Cardiac muscle cell (in vitro differentiated cells and primary cell): ENCODE data around the gene ARMC9. TPM values are rescaled to one million over a fixed set of nuclear protein-coding genes. Genes with fewer than 3 reads are reported as not detected.
"Not testable (repeated sequence)": the region's sequence is repeated elsewhere in the genome, so short reads cannot be mapped to it uniquely, and the experiment has no call there.

Source experiments
- DNase-seq, 2 donors: peaks; one replicate each; pipeline versions ENCODE4 v3.0.0 to v3.0.0-alpha.2; 2010 to 2017; ENCODE audit warnings: low read depth in 1 of 2, low spot score in 1 of 2
- H3K27ac ChIP-seq: fragments of 200-600 bp; sonication (generic); 2 replicates; pipeline ENCODE4 v1.5.1; 2016
- H3K27me3 ChIP-seq: fragments of 200-600 bp; sonication (generic); 2 replicates; pipeline ENCODE4 v1.6.0; 2016; ENCODE audit warnings: control low read depth
- H3K36me3 ChIP-seq: fragments of 200-600 bp; sonication (generic); 2 replicates; pipeline ENCODE4 v1.5.1; 2016; ENCODE audit warnings: control low read depth
- H3K4me1 ChIP-seq: fragments of 200-600 bp; sonication (generic); 2 replicates; pipeline ENCODE4 v1.8.1; 2017; ENCODE audit warnings: low read depth, mild to moderate bottlenecking, mixed run types
- H3K4me3 ChIP-seq: fragments of 200-600 bp; sonication (generic); 2 replicates; pipeline ENCODE4 v1.5.1; 2016; ENCODE audit warnings: mild to moderate bottlenecking
- H3K9me3 ChIP-seq: fragments of 200-600 bp; sonication (generic); 2 replicates; pipeline ENCODE4 v1.5.1; 2017; ENCODE audit warnings: low read depth, mild to moderate bottlenecking, control low read depth
- polyA plus RNA-seq: library from polyadenylated mRNA; unstranded; fragments of >200 nt; fragmentation: Nextera tagmentation; extraction: Ambion mirVana; gene quantifications from 2 replicates; pipeline ENCODE4 v1.2.1, GENCODE V29; 2016
- total RNA-seq: library from RNA; depleted of rRNA; stranded (reverse); fragments of >200 nt; gene quantifications from 2 replicates; pipeline ENCODE4 v1.2.3, GENCODE V29; 2016
- TF ChIP-seq, protein P1 (sequence below): IDR thresholded peaks from 2 replicates; pipeline ENCODE4 v1.5.1; 2012; ENCODE audit warnings: low read depth, mild to moderate bottlenecking, low read length

Gene ARMC9
- total and polyA plus RNA-seq, 2 experiments from 2014 or later: 27.4 to 30.0 TPM

DNA sequence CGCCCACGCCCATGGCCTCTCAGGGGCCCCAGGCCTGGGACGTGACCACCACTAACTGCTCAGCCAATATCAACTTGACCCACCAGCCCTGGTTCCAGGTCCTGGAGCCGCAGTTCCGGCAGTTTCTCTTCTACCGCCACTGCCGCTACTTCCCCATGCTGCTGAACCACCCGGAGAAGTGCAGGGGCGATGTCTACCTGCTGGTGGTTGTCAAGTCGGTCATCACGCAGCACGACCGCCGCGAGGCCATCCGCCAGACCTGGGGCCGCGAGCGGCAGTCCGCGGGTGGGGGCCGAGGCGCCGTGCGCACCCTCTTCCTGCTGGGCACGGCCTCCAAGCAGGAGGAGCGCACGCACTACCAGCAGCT lies 199.5 kb downstream of the ARMC9 start:
- H3K27me3 ChIP-seq: peaks cover 14% of the 10 kb centered on the region
- no peak overlapping the region for H3K4me3 ChIP-seq
- H3K36me3 ChIP-seq: no peaks in the 10 kb centered on the region
- DNase-seq: no peak
- H3K27ac ChIP-seq: no peak overlapping the region
- TF ChIP-seq, protein P1, sequence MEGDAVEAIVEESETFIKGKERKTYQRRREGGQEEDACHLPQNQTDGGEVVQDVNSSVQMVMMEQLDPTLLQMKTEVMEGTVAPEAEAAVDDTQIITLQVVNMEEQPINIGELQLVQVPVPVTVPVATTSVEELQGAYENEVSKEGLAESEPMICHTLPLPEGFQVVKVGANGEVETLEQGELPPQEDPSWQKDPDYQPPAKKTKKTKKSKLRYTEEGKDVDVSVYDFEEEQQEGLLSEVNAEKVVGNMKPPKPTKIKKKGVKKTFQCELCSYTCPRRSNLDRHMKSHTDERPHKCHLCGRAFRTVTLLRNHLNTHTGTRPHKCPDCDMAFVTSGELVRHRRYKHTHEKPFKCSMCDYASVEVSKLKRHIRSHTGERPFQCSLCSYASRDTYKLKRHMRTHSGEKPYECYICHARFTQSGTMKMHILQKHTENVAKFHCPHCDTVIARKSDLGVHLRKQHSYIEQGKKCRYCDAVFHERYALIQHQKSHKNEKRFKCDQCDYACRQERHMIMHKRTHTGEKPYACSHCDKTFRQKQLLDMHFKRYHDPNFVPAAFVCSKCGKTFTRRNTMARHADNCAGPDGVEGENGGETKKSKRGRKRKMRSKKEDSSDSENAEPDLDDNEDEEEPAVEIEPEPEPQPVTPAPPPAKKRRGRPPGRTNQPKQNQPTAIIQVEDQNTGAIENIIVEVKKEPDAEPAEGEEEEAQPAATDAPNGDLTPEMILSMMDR: no peak
- H3K4me1 ChIP-seq: peaks cover 29% of the 10 kb centered on the region
- H3K9me3 ChIP-seq: no peaks in the 10 kb centered on the region

DNA sequence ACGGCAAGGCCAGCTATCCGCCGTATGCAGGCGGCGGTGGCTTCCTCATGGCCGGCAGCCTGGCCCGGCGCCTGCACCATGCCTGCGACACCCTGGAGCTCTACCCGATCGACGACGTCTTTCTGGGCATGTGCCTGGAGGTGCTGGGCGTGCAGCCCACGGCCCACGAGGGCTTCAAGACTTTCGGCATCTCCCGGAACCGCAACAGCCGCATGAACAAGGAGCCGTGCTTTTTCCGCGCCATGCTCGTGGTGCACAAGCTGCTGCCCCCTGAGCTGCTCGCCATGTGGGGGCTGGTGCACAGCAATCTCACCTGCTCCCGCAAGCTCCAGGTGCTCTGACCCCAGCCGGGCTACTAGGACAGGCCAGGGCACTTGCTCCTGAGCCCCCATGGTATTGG lies 200.2 kb downstream of the ARMC9 start:
- no peaks in the 10 kb centered on the region for H3K9me3 ChIP-seq
- peaks cover 14% of the 10 kb centered on the region for H3K27me3 ChIP-seq
- TF ChIP-seq, protein P1: no peak
- no peak overlapping the region for H3K27ac ChIP-seq
- H3K4me3 ChIP-seq: no peak overlapping the region
- DNase-seq: no peak
- no peaks in the 10 kb centered on the region for H3K36me3 ChIP-seq
- peaks cover 26% of the 10 kb centered on the region for H3K4me1 ChIP-seq

DNA sequence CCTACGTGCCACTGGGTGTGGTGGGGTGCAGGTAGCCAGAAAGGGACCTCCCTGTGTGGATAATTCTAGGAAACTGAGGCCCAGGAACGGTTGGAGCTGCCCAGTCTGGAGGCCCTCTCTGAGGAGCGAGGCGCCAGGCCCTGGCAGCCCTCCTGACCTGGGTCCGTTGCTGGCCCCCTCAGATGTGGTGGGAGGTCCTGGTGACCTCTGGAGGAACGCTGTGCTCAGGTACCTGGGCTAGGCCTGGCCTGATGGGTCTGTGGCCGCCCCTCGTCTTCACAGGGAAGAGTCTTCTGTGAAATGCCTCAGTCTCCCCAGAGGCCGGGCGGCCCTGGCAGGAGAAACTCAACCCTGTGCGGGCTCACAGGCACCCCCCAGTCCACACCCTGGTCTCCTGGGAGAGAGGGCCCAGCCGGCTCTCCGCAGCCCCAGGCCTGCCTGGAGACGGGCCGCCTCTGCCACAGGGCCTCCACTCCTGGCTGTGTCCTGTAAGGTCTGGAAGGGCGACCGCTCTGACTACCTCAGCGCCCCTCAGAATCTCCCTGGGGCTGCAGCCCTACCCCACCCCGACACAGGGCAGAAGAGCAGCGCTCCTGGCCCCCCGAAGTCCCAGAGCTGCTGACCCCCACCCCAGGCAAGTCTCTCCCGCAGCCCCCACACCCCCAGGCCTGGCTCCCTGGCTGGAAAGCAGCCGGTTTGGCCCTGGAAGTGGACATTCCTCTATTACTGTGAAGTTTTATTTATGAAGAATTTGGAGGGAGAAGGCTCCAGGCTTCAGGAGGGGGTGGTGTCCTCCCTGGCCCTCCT lies 200.8 kb downstream of the ARMC9 start:
- Histone ChIP-seq H3K27me3 (peaks cover 14% of the 10 kb centered on the region), H3K9me3 (no peaks in the 10 kb centered on the region), H3K4me3 (no peak overlapping the region), H3K36me3 (no peaks in the 10 kb centered on the region), H3K4me1 (peaks cover 32% of the 10 kb centered on the region), H3K27ac (peak overlapping the region; percentile 25)
- DNase-seq: no peak
- TF ChIP-seq, protein P1: no peak

DNA sequence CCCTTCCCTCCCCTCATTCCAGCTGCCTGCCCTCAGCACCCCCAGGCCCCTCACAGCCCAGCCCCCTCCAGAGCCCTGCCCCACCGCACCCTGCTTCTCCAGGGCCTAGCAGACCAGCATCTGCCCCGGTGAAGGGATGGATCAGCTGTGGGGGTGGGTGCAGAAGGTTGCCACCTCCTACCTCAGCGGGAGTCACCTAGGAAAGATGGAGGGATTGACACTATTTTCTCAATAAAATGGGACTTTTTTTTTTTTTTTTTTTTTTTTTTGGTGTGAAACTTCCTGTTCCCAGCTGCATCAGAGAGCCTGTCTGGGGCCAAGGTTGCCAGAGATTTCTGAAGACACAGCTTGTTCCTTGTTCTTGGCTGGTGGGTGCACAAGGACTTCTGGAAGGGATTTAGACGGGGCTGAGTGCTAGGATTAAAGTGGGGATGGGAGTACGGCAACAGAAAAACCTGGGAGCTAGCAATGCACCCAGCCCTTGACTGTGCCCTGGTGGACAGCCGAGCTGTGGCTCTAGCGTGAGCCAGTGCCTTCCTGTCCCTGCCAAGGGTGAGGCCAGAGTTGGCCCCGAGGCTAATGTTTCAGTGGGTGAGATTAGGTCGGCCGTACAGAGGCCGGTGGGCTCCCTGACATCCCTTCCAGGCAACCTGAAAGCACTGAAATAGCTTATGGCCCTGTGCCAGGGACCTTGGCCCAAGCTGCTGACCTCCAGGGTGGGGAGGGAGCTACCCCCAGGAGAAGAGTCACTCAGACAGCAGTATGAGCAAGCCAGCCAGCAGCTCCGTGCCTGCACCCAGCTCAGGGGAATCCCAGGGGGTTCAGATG lies 201.6 kb downstream of the ARMC9 start:
- peak; percentile 53 to 57 for DNase-seq
- Histone ChIP-seq H3K27me3 (peaks cover 13% of the 10 kb centered on the region), H3K4me3 (no peak overlapping the region), H3K9me3 (no peaks in the 10 kb centered on the region), H3K27ac (peak overlapping the region; percentile 69), H3K4me1 (peaks cover 32% of the 10 kb centered on the region), H3K36me3 (no peaks in the 10 kb centered on the region)
- TF ChIP-seq, protein P1: peak; percentile 19

DNA sequence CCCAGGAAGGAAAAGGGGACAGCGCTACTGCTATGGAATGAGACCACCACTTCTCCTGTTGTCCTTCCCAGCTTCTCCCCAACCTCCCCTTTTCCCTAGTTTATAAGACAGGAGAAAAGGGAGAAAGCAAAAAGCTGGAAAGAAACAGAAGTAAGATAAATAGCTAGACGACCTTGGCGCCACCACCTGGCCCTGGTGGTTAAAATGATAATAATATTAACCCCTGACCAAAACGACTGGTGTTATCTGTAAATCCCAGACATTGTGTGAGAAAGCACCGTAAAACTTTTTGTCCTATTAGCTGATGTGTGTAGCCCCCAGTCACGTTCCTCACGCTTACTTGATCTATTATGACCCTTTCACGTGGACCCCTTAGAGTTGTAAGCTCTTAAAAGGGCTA lies 202.2 kb downstream of the ARMC9 start:
- H3K4me3 ChIP-seq, H3K36me3 ChIP-seq, H3K9me3 ChIP-seq, DNase-seq, H3K27me3 ChIP-seq: not testable (repeated sequence)
- H3K4me1 ChIP-seq: peaks cover 32% of the 10 kb centered on the region
- H3K27ac ChIP-seq: peak overlapping the region; percentile 69

DNA sequence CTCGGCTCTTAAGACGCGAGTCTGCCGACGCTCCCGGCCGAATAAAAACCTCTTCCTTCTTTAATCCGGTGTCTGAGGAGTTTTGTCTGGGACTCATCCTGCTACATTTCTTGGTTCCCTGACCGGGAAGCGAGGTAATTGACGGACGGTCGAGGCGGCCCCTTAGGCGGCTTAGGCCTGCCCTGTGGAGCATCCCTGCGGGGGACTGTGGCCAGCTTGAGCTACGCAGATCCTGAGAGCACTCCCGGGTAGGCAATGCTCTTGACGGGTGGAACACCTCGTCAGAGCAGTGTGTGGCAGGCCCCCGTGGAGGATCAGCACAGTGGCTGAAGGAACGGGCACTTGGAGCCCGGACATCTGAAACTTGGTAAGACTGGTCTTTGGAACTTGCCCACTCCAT lies 202.7 kb downstream of the ARMC9 start:
- H3K4me1 ChIP-seq: peaks cover 32% of the 10 kb centered on the region
- not testable (repeated sequence) for H3K9me3 ChIP-seq, H3K27me3 ChIP-seq, H3K27ac ChIP-seq, H3K4me3 ChIP-seq, DNase-seq, H3K36me3 ChIP-seq

DNA sequence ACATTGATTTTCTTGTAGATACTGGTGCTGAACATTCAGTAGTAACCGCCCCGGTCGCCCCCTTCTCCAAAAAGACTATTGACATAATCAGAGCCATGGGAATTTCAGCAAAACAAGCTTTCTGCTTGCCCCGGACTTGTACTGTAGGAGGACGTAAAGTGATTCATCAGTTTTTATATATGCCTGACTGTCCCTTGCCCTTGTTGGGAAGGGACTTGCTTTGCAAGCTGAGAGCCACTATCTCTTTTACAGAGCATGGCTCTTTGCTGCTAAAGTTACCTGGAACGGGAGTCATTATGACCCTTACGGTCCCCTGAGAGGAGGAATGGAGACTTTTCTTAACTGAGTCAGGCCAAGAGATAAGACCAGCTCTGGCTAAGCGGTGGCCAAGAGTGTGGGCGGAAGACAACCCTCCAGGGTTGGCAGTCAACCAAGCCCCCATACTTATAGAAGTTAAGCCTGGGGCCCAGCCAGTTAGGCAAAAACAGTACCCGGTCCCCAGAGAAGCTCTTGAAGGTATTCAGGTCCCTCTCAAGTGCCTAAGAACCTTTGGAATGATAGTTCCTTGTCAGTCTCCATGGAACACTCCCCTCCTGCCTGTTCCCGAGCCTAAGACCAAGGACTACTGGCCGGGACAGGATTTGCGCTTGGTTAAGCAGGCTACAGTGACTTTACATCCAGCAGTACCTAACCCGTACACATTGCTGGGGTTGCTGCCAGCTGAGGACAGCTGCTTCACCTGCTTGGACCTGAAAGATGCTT lies 205.2 kb downstream of the ARMC9 start:
- H3K4me1 ChIP-seq: peaks cover 32% of the 10 kb centered on the region
- not testable (repeated sequence) for H3K4me3 ChIP-seq, H3K27me3 ChIP-seq, H3K27ac ChIP-seq, H3K9me3 ChIP-seq, H3K36me3 ChIP-seq
- peak in 1 of 2 donors; percentile 38 for DNase-seq

DNA sequence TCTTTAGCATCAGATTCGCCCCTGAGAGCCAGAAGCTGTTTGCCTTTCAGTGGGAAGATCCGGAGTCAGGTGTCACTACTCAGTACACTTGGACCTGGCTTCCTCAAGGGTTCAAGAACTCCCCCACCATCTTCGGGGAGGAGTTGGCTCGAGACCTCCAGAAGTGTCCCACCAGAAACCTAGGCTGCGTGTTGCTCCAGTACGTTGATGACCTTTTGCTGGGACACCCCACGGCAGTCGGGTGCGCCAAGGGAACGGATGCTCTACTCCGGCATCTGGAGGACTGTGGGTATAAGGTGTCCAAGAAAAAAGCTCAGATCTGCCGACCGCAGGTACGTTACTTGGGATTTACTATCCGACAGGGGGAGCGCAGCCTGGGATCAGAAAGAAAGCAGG lies 205.8 kb downstream of the ARMC9 start:
- not testable (repeated sequence) for H3K4me3 ChIP-seq, H3K36me3 ChIP-seq, H3K9me3 ChIP-seq, H3K27me3 ChIP-seq, H3K27ac ChIP-seq, DNase-seq
- H3K4me1 ChIP-seq: peaks cover 32% of the 10 kb centered on the region
